MM.1S (cell line): ENCODE measurements around the gene BMAL1.

Source experiments
- CTCF ChIP-seq: fragments of 300-600 bp; sonication (generic); IDR thresholded peaks from 2 replicates; pipeline ENCODE4 v1.5.1; 2016; ENCODE audit warnings: antibody characterized with exemption, low read length, mixed read lengths
- EZH2phosphoT487 ChIP-seq: fragments of 300-600 bp; sonication (generic); IDR thresholded peaks from 2 replicates; pipeline ENCODE4 v1.6.1; 2018; ENCODE audit warnings: antibody characterized with exemption, low read length

GRCh38 chr11:13279487-13279834, 1.9 kb downstream of the BMAL1 start:
- TF ChIP-seq CTCF (no peak), EZH2phosphoT487 (no peak)
